Measurements from ENCODE around the gene PTRHD1.
"Not testable (repeated sequence)": the region's sequence is repeated elsewhere in the genome, so short reads cannot be mapped to it uniquely, and the experiment has no call there.

Gene PTRHD1

GRCh38 chr2:24838541-24838940 lies 45.4 kb upstream of the PTRHD1 start:
- no peak overlapping the region for H3K4me3 ChIP-seq (ENCODE audit: low read depth, low read length)
- no peak for TF ChIP-seq CTCF (IDR thresholded peaks at IDR 0.05; ENCODE audit: low read depth, low read length, missing control alignments)
- DNase-seq (ENCODE audit: low read depth): no peak

- no peak for DNase-seq (ENCODE audit: low read depth)
These were observed 44.9 kb upstream of the PTRHD1 start for GRCh38 chr2:24837996-24838513.

GRCh38 chr2:24836706-24837105 lies 43.5 kb upstream of the PTRHD1 start:
- TF ChIP-seq CTCF (IDR thresholded peaks at IDR 0.05; ENCODE audit: low read depth, low read length, missing control alignments): no peak
- no peak overlapping the region for H3K4me3 ChIP-seq (ENCODE audit: low read depth, low read length)
- no peak for DNase-seq (ENCODE audit: low read depth)

More at GRCh38 chr2:24837996-24838513, 44.9 kb upstream of the PTRHD1 start:
- H3K4me3 ChIP-seq (ENCODE audit: low read depth, low read length): no peak overlapping the region
- TF ChIP-seq CTCF (IDR thresholded peaks at IDR 0.05; ENCODE audit: low read depth, low read length, missing control alignments): no peak

- no peak overlapping the region for H3K4me3 ChIP-seq (ENCODE audit: low read depth, low read length)
- no peak for DNase-seq (ENCODE audit: low read depth)
- TF ChIP-seq CTCF (IDR thresholded peaks at IDR 0.05; ENCODE audit: low read depth, low read length, missing control alignments): no peak
These were observed 43.0 kb upstream of the PTRHD1 start for GRCh38 chr2:24836206-24836605.

GRCh38 chr2:24835411-24835810 lies 42.2 kb upstream of the PTRHD1 start:
- not testable (repeated sequence) for H3K4me3 ChIP-seq (ENCODE audit: low read depth, low read length); DNase-seq (ENCODE audit: low read depth)

- H3K4me3 ChIP-seq (ENCODE audit: low read depth, low read length): no peak overlapping the region
- TF ChIP-seq CTCF (IDR thresholded peaks at IDR 0.05; ENCODE audit: low read depth, low read length, missing control alignments): no peak
These were observed 41.7 kb upstream of the PTRHD1 start for GRCh38 chr2:24834733-24835395.

GRCh38 chr2:24833821-24834732 lies 40.9 kb upstream of the PTRHD1 start:
- H3K4me3 ChIP-seq (ENCODE audit: low read depth, low read length): no peak overlapping the region
- DNase-seq (ENCODE audit: low read depth): no peak
- no peak for TF ChIP-seq CTCF (IDR thresholded peaks at IDR 0.05; ENCODE audit: low read depth, low read length, missing control alignments)

More at GRCh38 chr2:24834733-24835395, 41.7 kb upstream of the PTRHD1 start:
- DNase-seq (ENCODE audit: low read depth): no peak

All from GM12864 (cell line).